M059J (cell line): ENCODE results near the gene ZFP36L1. TPM values are rescaled to one million over a fixed set of nuclear protein-coding genes. Genes with fewer than 3 reads are reported as not detected.
"Not testable (repeated sequence)": the region's sequence is repeated elsewhere in the genome, so short reads cannot be mapped to it uniquely, and the experiment has no call there.

Experiments used
- DNase-seq: peaks from one replicate; pipeline ENCODE4 v3.0.0-alpha.2; 2012; ENCODE audit warnings: low read depth
- total RNA-seq: library from RNA; depleted of rRNA; stranded (reverse); fragments of >200 nt; shearing (Covaris generic); gene quantifications from 2 replicates; pipeline ENCODE4 v1.2.3, GENCODE V29; 2014

The ZFP36L1 gene
- total RNA-seq, 1 experiment from 2014 or later, result 154 TPM

GRCh38 chr14:68784226-68784910, 8.5 kb downstream of the ZFP36L1 start:
- DNase-seq, result peak; percentile 86

DNA sequence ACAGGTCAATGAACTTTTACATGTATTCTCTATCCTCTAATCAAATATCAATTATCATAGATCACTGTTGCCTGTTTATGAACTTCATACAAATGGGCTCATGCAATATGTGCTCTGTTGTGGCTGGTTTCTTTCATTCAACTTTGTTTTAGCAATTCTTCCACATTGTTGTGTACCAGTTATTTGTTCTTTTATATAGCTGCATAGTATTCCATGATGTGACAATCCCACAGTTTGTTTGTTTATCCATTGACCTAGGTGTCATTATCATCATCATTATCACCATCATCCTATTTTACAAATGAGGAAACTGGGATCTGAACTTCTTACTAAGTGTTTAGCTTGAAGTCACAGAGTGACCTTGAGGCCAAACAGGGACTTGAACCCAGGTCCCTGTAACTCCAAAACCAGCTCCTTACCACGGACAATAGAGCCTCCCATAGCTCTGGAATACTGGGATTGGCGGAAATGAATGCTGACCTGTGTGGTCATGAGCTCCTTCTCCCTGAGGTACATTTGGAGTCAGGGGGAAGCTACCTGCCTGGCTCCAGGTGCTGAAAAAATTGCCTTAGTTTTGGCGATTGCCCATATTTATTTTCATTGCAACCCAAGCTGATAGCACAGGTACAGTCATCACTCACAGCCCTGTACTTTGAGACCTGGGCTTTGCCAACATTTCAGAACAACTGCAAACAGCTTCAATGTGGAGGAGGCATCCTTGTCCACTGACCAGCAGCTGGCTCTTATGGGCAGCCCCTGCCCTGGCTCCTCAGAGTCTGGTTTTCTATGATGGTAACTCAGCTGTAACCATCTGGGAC, 9.2 kb downstream of the ZFP36L1 start:
- peak; percentile 31 for DNase-seq

DNA sequence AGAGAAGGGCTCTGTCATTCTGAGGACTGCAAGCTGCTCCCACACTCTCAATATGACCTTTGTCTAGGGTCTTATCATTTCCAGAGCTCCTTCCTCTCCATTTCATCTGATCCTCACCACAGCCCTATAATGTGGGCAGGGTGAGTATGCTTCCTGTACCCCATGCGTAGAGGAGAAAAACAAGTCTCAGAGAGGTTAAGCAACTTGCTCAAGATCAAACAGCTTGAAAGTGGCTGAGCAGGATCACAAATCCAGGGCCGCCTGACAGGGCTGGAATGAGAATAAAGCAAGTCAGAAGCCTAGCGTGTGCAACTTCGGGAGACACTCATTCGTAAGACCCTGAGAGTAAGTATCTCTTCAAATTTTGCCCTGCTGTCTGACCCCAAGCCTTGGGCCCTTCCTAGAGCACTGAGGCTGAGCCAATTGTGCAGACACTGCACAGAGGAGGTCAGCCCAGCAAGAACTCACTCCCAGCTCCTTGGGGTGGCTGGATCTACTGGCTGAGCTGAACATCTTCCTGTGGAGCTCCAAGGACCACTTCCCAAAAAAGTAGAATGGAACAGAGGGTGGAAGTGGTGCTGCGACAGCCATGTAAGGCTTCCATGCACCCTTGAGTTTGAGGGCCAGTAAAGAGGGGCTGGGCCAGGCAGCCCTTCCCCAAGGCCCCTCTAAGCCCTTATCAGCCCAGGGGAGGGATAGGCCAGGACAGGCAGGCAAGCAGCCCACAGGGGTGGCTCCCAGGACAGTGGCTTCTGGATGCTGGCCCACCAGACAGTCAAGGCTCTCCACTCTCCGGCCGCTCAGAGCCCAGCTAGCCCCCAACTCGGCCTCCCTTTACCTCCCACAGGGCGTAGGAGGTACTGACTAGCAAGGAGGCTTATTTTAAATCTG, 10.5 kb downstream of the ZFP36L1 start:
- no peak for DNase-seq

GRCh38 chr14:68781161-68782021, 11.5 kb downstream of the ZFP36L1 start:
- DNase-seq, result no peak

GRCh38 chr14:68780358-68781160, 12.3 kb downstream of the ZFP36L1 start:
- peak; percentile 83 for DNase-seq

- peak; percentile 99 for DNase-seq
Observed at GRCh38 chr14:68779761-68780323, 13.0 kb downstream of the ZFP36L1 start.

DNA sequence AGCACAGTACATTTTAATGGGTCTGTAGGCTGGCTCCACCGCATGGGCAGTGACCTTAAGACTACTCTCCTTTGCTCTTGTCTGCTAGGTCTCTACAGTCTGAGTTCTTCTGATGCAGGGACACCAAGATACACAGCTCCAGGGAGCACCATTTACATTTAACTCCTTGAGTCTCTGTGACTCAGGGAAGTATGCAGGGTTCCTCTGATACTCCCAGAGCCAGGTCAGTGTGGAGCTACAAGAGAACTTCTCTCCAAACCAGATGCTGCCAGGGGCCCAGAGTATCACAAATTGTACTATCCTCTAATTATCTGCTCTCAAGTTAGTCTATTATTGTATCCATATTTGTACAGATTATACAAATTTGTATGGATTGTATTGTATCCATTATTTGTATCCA, 15.2 kb downstream of the ZFP36L1 start:
- DNase-seq, result no peak

- peak; percentile 15 for DNase-seq
Observed at GRCh38 chr14:68775614-68776126, 17.2 kb downstream of the ZFP36L1 start.

DNA sequence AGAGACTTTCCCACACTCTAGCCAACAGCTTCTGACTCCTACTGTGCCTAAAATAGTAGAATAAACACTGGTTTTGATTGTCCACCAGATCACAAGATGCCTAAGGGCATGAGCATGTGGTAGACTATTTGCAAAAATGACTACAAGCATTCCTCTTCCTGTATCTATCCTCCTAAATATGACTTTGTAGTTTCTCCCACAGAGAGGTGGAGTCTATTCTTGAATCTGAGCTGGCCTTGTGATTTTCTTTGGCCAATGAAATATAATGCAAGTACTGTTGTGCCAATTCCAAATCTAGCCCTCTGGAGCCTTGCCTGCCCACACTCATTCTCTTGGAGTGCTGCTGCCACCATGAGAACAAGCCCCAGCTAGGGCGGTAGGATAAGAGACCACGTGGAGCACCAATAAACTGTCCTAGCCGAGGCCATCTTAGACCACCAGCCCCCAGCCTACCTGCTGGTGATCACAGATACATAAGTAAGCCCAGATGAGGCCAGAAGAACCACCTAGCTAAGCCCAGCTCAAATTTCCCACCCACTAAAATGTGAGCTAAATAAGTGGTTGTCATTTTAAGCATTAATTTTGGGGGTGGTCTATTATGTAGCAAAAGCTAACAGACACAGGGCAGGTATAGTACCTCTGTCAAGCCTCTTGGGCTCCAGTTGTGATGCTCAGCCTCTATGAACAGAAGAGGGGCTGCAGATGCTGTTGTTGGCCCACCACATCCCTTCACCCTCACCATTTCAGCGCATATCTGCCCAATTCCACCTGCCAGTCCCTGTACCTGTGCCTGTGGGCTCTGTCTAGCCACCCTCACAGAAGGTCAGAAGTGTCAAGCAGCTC, 17.9 kb downstream of the ZFP36L1 start:
- peak; percentile 95 for DNase-seq

- DNase-seq, result no peak
Observed at GRCh38 chr14:68772761-68773381, 20.0 kb downstream of the ZFP36L1 start.

- no peak for DNase-seq
Observed at GRCh38 chr14:68771631-68772030, 21.2 kb downstream of the ZFP36L1 start.

DNA sequence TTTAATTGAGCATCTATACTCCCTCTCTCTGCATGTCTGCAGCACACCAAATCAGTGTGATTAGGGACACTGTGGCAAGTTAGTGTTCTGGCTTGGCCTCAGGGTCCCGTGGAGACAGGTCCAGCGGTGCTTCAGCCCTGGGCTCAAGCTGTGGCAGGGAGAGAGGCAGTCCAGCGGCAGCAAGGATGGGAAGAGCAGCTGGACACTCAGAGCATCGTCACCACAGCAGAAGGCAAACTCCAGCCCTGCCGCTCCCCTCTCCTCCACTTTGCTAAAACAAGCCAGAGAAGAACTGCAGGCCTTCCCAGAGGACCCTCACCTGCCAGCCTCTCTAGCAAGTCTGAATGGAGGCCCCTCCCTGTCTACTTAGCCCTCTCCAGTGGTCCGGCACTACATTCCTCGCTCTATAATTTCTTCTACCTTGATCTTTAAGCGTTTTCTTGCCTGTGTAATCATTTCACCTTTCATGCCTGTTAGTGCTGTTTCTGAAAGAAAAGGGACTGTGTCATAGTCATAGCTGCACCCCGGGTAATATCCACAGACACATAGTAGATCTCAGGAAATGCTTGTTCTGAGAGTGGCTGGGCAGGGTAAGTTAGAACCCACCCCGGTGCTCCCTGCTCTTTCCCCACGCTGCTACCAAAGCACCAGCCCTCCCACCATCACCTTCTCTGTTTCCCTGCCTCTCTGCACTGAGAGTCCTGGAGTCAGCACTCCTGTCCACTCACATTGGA, 22.1 kb downstream of the ZFP36L1 start:
- no peak for DNase-seq

- DNase-seq, result no peak
Observed at GRCh38 chr14:68770051-68770450, 22.8 kb downstream of the ZFP36L1 start.

DNA sequence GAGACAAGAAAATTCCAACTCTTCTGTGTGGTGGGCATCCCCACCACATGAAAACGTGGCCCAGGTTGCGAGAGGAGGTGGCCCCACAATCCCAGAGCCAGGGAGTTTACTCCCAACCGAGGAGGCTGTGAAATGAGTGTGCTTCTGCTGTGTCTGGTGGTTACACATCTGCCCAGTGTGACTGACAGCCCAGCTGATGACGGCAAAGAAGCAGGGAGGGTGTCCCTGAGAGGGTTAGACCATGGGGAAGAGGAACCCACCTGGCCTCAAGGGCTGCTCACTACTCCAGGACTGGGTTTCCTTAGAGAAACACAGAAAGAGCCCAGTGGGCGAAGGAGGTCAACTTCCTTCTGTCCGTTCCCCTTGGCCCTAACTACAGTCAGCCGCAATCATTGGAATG, 24.6 kb downstream of the ZFP36L1 start:
- no peak for DNase-seq

DNA sequence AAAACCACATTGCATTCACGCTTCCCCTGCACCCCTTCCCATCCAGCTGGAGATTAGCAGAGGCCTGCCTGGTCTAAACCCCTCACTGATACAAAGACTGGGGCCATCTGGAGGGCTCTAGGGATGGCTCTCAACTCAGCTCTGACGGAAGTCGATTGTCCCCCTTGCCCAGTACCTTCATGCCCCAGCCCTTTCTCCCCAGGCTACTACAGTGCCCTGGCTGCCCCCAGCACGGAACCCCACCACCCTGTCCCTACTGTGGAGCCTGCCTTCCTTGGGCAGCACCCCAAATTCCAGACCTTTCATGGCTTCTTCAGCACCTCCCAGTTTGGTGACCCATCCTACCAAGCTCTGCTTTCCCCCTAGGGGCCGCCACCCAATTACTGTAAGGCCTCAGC, 25.6 kb downstream of the ZFP36L1 start:
- DNase-seq, result no peak

DNA sequence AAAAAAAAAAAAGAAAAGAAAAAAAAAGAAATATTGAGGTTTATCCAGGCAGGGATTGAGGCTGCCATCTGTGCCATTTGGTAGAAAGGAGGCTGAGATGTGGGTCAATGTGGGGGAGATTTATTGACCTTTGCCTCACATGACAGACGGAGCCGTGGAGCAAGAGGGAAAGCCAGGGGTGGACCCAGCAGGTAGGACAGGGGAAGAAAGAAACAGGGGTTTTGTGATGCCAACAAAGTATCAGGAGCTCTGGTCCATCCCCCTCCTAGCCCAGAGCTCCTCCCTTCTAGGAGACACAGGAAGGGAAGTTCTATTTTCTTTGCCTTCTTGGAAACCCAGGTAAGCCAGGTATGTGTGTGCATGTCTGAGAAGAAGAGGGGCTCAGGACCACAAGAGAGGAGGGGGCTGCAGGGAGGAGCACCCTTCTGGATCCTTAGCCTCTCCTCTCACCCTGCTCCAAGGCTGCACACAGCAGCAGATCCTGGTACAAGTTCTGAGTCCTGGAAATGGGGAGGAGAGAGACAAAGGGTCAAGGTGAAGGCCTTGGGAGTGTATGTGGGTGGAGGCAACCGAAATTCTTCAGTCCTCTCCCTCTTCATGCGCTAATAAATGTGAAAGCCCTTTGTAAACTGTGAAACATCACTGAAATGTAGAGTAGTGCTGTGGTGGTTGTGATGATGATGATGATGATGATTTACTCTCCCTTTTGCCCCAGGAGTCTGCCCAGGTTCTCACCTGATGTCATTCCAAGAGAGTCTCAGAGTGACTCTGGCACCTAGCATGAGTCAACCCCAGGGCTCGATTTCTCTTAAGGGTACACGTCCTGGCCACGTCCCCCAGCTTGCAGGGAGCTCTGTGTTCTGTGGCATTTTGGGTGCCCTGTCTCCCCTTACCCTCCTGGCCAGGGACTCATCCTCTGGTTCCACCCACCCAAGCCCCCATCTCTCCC, 26.3 kb downstream of the ZFP36L1 start:
- no peak for DNase-seq

GRCh38 chr14:68763843-68764242, 29.0 kb downstream of the ZFP36L1 start:
- not testable (repeated sequence) for DNase-seq
